HG02870 (cell line): Measurements from ENCODE around the gene SPART.
"Not testable (repeated sequence)": the region's sequence is repeated elsewhere in the genome, so short reads cannot be mapped to it uniquely, and the experiment has no call there.

ENCODE experiments used
- ATAC-seq: cut with Tn5 transposase; IDR thresholded peaks from one replicate; pipeline ENCODE4 v1.9.1; 2021; ENCODE audit warnings: mild to moderate bottlenecking, moderate library complexity; ENCODE audit not compliant: unreplicated experiment

The SPART gene

GRCh38 chr13:36355632-36356031, 9.4 kb upstream of the SPART start:
- ATAC-seq = no peak

- no peak for ATAC-seq
Measured at GRCh38 chr13:36354842-36355623, 8.8 kb upstream of the SPART start.

GRCh38 chr13:36353001-36353400, 6.8 kb upstream of the SPART start:
- ATAC-seq = no peak

- no peak for ATAC-seq
Measured at GRCh38 chr13:36352350-36352749, 6.2 kb upstream of the SPART start.

- ATAC-seq = no peak
Measured at GRCh38 chr13:36347531-36348210, 1.5 kb upstream of the SPART start.

- ATAC-seq = no peak
Measured at GRCh38 chr13:36345438-36346221, 564 bp downstream of the SPART start.

- ATAC-seq = no peak
Measured at GRCh38 chr13:36344886-36345437, 1.2 kb downstream of the SPART start.

- no peak for ATAC-seq
Measured at GRCh38 chr13:36344173-36344572, 2.0 kb downstream of the SPART start.

GRCh38 chr13:36343766-36344165, 2.4 kb downstream of the SPART start:
- ATAC-seq = no peak

- no peak for ATAC-seq
Measured at GRCh38 chr13:36342715-36343114, 3.5 kb downstream of the SPART start.

- ATAC-seq = no peak
Measured at GRCh38 chr13:36341718-36342117, 4.5 kb downstream of the SPART start.

- ATAC-seq = no peak
Measured at GRCh38 chr13:36339600-36340155, 6.5 kb downstream of the SPART start.

GRCh38 chr13:36337938-36338641, 8.1 kb downstream of the SPART start:
- no peak for ATAC-seq

GRCh38 chr13:36332986-36333385, 13.2 kb downstream of the SPART start:
- no peak for ATAC-seq

- ATAC-seq = not testable (repeated sequence)
Measured at GRCh38 chr13:36332255-36332654, 13.9 kb downstream of the SPART start.

- ATAC-seq = no peak
Measured at GRCh38 chr13:36331280-36331679, 14.9 kb downstream of the SPART start.

GRCh38 chr13:36329361-36329760, 16.8 kb downstream of the SPART start:
- no peak for ATAC-seq

- ATAC-seq = no peak
Measured at GRCh38 chr13:36328821-36329220, 17.4 kb downstream of the SPART start.

- ATAC-seq = no peak
Measured at GRCh38 chr13:36325912-36326311, 20.3 kb downstream of the SPART start.

- not testable (repeated sequence) for ATAC-seq
Measured at GRCh38 chr13:36324881-36325280, 21.3 kb downstream of the SPART start.
